CD4-positive, alpha-beta T cell treated with Interleukin-17A for 1 hour (primary cell): Measurements from ENCODE around the gene PTGIS.

Source experiments
- DNase-seq: peaks from one replicate; pipeline ENCODE4 v3.0.0-alpha.2; 2020

Gene PTGIS

GRCh38 chr20:49496043-49496442 is 71.9 kb downstream of the PTGIS start:
- no peak for DNase-seq

DNA sequence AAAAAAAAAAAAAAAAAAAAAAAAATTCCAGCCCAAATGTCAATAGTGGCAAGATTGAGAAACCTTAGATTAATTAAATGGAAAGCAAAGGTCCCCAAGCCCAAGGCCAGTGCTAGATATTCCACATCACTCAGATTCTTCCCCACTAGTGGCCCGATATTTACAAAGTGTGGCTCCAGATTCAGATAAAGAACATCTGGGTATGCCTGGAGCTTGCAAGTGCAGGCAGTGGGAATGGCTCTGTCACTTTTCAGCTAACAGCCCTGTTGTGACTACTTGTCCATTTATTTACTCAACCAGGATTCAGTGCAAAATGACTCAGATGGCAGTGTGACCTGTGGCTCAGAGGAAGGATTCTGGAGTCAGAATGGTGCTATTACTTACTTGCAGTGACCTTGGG is 77.2 kb downstream of the PTGIS start:
- DNase-seq, result no peak

DNA sequence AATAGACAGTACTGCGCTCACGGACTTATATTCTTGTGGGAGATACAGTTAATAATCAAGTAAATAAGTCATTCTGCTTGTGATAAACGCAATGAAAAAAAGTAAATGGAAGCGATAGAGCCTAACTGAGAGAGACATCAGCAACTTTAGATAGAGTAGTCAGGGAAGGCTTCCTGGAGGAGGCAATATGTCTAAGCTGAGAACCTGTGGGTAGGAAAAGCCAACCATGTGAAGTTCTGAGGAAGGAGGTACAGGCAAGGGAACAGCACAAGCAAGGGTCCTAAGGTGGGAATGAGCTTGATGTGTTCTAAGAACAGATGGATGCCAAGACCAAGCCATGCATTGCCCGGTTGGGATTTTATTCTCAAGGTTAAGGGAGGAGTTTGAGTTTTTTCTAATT is 78.2 kb downstream of the PTGIS start:
- no peak for DNase-seq

DNA sequence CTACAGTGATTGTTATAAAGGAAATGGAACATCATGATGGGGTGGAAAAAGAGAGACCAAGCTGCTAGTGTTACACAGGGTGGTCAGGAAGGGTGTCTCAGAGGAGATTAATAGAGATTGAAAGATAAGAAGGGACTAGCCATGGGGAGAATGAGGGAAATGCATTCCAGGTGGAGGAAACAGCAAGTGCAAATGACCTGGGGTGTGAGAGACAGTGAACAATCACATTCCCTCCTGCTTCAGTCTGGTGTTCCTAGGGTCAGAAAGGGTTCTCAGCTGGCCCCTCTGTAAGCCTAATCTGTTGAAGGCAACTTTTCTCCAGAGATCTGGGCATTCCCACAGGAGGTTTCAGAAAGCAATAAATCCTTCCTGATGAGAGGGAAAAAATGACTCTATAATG is 81.9 kb downstream of the PTGIS start:
- no peak for DNase-seq

- DNase-seq, result no peak
Measured at GRCh38 chr20:49485563-49485962, 82.4 kb downstream of the PTGIS start.

- DNase-seq, result peak; percentile 46
Measured at GRCh38 chr20:49484180-49485140, 83.5 kb downstream of the PTGIS start.

GRCh38 chr20:49483696-49484123 is 84.2 kb downstream of the PTGIS start:
- no peak for DNase-seq

GRCh38 chr20:49483018-49483695 is 84.8 kb downstream of the PTGIS start:
- no peak for DNase-seq

GRCh38 chr20:49482621-49483017 is 85.3 kb downstream of the PTGIS start, which contains the start of gene KCNB1:
TSS of gene KCNB1 (minus strand) at chr20:49482668. CDS start at chr20:49482480, 188 bp downstream.
- DNase-seq, result peak; percentile 35

- DNase-seq, result no peak
Measured at GRCh38 chr20:49482173-49482572, 85.8 kb downstream of the PTGIS start.

GRCh38 chr20:49481116-49481515 is 86.8 kb downstream of the PTGIS start:
- DNase-seq, result no peak

DNA sequence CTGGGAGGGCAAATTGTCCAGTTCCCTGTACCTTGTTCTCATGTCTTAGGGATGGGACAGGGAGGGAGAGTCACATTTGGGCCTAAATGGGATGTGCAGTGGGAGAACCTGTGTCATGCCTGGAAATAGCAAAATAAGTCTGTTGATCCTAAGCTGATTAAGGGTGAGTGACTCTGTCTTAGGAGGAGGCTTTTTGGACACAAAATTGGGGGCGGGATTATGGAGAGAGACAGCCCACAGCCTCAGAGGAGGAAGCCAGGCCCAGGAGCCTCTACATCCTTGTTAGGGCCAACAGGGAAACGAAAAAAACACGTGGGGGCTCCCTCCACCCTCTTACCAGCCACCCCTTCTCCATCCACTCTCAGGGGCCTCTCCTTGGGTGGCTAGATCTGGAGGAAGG is 87.7 kb downstream of the PTGIS start:
- DNase-seq, result no peak

- DNase-seq, result no peak
Measured at GRCh38 chr20:49479785-49480184, 88.2 kb downstream of the PTGIS start.

DNA sequence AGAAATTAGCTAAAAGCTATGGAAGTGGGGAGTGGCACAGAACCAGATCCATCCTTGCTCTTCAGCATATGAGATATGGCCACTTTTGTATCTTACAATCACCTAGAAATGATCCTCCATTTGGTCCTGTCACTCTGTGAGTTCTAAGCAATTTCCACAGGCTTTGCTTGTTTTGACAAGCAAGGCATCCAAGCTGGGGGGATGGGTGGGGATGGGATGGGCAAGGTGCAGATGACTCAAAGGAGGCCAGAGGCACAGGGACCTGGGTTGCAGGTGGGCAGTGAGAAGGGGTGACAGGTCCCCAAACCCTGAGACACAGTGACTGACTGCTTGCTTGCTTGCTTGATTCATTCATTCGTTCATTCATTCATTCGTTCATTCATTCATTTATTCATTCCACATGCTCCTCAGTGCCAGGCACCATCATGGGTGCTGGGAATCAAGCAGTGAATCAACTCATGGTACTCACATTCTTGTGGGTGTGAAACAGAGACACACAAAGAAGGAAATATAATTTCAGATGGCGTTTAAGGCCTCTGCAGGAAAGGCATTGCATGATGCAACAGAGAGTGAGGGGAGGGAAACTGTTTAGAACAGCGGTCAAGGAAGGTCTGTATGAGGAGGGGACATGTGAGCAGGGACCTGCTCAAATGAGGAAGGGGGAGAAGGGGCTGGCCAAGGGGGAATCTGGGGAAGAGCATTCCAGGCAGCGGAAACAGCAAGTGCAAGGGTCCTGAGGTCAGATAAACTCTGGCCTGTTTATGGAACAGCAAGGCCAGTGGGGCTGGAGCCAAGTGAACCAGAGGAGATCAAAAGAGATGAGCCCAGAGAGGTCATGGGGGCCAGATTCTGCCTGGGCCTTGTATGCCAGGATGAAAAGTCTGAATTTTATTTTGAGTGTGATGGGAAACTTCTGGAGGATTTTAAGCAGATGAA is 88.9 kb downstream of the PTGIS start:
- no peak for DNase-seq

DNA sequence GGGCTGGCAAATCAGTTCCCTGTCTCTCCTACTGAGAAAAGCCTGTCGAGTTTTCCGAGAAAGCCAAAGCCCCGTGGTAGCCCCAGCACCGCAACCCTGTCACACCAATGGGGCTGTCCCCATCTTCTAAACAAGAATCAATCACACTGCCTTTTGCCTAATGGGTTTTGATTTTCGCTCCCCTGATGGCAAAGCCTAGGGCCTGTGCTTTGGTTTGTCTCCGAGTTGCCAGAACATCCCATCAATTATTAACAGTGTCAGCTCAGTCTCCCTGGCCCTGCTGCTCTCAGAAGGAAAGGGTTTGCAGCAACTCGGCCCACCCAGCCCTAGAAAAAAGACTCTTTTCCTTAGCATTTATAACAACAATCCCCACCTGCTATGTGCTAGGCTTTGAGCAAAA is 89.7 kb downstream of the PTGIS start:
- DNase-seq, result no peak

DNA sequence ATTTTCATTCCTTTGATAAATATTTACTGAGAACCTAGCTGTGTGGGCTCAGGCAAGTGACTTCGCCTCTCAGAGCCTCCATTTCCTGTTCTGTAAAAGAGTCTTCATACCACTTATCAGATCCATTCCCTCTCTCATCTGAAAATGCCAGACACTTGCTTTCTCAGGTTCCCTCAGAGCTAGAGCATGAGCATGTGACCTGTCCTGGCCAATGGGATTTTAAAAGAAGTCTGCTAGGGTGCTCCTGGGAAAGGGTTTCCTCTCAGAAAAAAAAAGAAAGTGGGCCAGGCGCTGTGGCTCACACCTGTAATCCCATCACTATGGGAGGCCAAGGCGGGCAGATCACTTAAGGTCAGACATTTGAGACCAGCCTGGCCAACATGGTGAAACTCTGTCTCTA is 90.7 kb downstream of the PTGIS start:
- DNase-seq, result no peak

DNA sequence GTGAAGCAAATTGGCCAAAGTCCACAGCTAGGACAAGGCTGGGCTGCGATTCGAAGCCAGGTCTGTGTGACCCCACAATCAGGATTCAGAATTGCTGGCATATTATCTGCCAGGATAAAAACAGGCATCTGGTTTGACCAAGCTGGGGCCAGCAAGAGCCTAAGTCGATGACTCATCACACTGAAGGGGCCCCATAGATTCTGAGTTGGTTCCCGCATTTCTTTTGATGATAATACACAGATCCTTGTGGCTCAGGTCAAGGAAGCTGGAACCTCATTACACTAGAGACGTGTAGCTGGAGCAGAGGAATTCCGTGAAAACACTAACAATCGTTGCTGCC is 92.0 kb downstream of the PTGIS start:
- DNase-seq, result no peak

DNA sequence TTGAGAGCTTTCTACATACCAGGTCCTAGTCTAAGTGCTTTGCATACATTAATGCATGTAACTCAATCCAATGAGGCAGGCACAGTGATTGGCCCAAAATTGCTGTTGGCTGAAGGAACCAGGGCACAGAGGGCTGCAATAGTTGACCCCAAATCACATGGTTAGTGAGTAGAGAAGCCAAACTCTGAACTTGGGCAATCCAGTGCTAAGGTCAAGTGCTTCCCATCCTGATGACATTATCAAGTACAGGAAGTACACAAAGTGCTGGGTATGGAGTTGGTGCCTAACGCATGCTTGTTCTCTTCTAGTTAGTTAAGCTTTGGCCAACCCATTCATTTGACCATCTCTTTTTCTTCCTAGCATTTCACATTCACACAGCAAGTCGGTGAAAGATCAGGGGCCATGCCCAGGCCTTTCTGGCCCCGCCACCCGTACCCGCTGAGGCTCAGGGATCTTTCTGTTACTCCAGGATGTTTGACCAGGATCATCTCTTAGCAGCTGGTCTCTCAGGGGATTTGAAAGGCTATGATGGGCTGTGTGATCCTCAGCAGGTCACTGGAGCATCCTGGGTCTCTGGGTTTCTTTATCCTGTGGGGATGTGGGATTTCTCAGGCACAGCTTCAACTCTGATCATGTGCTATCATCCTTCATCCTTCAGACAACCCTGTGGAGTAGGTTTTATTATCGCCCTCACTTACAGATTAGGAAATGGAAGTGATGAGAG is 92.5 kb downstream of the PTGIS start:
- DNase-seq, result no peak

- no peak for DNase-seq
Measured at GRCh38 chr20:49471397-49471796, 96.5 kb downstream of the PTGIS start.

- no peak for DNase-seq
Measured at GRCh38 chr20:49470922-49471321, 97.0 kb downstream of the PTGIS start.

GRCh38 chr20:49469060-49469459 is 98.9 kb downstream of the PTGIS start:
- no peak for DNase-seq

- no peak for DNase-seq
Measured at GRCh38 chr20:49468412-49468811, 99.5 kb downstream of the PTGIS start.
